T-helper 1 cell treated with Interleukin-12 subunit alpha and Interleukin-12 subunit beta and Interleukin-4 antibody, amounts not matched to agents 30 ng/mL and 1 ng/mL, for 36 hours (primary cell): ENCODE results near the gene CAPN13. TPM values are rescaled to one million over a fixed set of nuclear protein-coding genes. Genes with fewer than 3 reads are reported as not detected.

Experiments used
- intact Hi-C: fragments of 100-400 bp; cut with micrococcal nuclease; formaldehyde crosslinking; loops from one replicate; pipeline ENCODE4 v1.15.1; 2024
- total RNA-seq: library from RNA; stranded (reverse); gene quantifications from 2 replicates; pipeline ENCODE4 v1.2.3, GENCODE V29; 2022

Gene CAPN13
- total RNA-seq, 1 donor from 2014 or later = not detected

DNA sequence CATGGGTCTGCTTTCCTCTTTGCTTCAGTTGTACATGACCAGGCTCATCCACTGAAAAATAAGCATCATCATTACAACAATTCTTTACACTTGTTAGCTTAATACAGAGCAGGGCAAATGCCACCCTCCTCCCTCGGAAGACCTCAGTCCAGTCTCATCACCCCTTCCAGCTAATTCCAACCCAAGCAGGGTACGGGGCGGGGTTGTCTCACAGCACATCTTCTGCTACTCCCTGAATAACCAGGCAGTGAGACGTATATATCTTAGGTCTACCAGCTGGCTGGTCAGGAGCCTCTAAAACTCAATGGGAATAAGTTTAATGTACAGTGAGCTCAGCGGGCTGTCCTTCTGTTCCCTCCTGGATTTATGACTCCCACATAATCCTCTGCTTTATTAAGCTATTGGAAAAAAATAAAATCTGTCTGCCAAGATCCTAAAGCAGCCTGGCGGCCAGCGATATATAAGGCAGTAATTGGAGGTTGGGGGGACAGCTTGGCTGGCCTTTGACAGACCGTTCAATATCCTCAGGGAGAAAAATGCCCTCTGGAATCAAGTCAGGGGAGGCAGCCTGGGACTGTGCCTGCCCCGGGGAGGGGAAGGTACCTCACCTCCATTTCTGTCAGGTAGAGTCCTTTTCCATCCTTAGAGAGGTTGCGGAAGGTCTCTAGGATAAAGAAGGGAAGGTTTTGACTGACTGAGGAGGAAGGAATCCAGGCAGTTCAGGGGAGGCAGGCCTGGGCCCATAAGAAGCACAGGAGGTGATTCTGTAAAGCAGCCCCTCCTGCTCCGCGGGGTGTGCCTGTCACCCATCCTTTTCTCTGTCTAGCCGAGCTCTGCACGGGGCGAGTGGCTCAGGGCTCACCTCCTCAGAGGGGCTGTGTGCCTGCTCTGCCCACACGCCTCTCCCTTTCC lies 76.3 kb downstream of the CAPN13 start:
- intact Hi-C loops = no loop called here

DNA sequence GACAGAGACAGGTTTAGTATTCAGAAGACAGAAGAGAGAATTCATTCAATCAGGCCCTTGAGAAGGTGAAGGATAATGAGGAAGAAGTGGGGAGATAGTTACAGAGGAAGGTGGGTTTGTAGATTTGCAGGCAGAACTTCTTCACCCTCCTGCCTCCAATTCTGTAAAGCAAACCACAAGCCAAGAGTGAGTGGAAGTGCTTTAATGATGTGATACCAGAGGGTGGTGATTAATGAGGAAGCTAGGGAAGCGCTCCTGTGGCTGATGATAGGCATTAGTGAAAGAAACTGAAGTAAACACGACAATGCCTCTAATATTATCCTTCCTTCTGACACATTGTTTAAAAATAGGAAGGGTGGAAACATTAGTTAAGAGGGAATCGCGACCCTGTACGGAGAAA lies 78.2 kb downstream of the CAPN13 start:
- intact Hi-C loops = no loop called here

GRCh38 chr2:30722936-30723725 lies 84.1 kb downstream of the CAPN13 start:
- intact Hi-C loops = no loop called here

DNA sequence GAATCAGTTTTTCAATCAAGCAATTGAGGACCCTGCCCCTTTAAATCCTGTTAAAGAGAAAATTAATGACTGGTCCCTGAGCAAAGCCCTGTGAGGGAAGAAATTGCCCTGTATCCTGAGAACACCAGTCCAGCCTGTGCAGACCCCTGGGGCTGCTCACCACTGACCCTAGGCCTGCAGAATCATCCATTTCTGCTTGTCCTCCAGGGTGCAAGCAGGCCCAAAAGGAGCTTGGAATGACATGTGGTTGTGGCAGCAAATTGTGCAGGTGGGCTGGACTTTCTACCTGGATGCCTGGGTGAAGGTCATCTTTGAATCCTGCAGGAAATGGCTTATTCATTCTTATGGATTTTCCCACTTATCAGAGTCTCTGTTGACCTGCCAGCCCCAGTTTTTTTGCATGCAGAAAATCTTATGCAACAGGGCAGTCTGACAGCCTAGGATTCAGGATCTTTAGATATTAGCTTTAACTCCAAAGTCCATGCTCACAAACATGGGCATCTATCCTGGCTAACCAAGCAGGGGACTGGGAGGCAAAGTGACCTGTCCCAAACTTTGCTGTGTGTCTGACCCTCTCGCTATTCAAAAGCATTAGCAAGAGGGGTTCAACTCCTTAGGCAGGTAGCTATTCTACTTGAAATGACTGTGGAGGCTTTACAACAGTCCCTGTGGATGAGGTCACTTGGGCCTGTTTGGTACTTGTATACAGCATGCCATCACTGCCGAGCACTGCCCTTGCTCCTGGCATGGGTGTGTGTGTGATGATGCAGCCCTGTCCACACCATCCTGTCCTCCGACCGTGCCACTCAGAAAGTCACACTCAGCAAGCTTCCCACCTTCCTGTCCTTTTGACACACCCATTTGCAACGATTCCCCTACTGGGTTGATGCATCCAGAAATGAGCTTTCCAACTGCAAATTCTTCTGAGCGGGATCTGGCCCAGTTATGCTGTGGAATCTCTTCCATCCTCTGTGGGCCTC lies 85.3 kb downstream of the CAPN13 start:
- intact Hi-C loops = no loop called here

DNA sequence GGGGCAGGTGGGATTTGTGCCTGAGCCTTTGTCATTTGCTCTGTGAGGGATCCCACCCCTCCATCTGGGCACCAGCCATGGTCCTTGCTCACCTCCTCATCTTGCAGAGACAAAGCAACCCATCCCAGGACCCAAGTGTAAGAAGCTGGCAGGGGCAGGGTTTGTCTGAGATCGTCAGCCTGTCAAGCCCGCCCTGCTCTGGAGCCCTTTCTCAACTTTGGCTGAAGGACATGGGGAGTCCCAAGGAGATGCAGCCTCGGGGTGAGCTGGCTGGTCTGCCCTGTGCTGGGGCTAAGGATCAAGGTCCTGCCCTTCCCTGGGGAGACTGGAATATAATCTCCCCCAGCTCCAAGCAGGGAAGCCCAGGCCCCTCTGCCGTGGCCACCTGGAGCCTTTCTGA lies 86.0 kb downstream of the CAPN13 start:
- intact Hi-C loops = no loop called here

DNA sequence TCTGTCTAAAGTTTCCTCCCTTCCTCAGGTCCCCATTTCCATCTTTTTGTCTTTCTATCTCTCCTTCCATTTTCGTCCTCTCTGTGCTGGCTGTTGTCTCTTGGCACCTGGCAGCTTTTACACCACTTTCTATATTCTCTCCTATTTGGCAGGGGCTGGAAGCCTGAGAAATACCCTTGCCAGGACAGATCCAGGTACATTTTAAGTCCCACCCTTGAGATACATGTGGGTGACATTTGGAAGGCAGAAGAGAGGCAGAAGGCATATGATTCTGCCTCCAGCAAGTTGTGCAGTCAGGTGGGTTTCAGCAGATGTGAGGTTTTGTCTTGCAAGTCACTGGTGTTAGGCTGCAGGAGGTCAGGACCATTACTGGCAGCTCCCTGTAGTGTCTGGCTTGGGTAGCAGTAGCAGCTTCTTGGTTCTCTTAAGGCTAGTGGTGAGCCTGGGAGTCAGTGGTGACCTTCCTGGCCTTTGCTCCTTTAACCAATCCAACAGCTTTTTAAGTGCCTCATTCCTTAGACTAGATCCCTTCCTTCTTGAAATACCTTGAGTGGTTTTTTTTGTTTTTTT lies 90.1 kb downstream of the CAPN13 start:
- intact Hi-C loops = no loop called here

DNA sequence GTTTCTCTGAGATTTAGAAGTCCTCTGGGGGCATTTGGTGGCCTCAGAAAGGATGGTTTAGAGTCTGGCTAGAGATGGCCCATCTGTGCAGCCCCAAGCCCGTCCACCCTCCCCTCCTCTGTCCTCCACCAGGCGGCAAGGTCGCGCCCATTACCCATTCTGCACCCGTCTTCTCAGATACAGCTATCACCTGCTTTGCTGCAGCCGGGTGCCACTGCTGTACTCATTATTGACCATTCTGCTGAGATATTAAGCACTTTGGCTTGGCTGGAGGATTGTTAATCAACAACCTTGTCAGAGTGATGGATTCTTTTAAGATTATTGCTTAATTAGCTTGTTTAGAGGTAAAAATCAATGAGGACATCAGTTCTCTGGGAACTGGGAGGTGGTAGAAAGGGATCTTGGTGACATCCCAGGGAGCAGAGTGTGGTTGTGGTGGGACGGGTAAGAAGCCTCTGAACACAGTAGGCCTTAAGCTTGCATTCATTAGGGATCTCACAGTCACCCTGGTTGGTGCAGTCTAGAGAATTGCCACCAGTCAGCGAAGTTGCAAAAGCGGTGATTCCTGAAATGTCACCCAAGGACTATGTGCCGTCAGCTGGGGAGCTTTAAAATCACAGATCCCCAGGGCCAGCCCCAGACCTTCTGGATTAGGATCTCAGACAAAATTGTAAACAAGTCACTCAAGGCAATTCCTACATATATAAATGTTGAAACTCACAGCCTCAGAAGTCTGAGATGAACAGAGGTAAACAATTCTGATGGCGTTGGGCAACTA lies 90.9 kb downstream of the CAPN13 start:
- intact Hi-C loops = no loop called here

- intact Hi-C loops = loop anchor here (1.0 to 5.0 kb wide), 6 partner anchors 378 to 1702 kb away; partner anchors contain the start of gene EHD3
Observed at GRCh38 chr2:30714811-30715709, 92.2 kb downstream of the CAPN13 start.

- intact Hi-C loops = loop anchor here (1.0 to 5.0 kb wide), 6 partner anchors 376 to 1704 kb away; partner anchors contain the start of gene EHD3
Observed at GRCh38 chr2:30713698-30714097, 93.5 kb downstream of the CAPN13 start.

DNA sequence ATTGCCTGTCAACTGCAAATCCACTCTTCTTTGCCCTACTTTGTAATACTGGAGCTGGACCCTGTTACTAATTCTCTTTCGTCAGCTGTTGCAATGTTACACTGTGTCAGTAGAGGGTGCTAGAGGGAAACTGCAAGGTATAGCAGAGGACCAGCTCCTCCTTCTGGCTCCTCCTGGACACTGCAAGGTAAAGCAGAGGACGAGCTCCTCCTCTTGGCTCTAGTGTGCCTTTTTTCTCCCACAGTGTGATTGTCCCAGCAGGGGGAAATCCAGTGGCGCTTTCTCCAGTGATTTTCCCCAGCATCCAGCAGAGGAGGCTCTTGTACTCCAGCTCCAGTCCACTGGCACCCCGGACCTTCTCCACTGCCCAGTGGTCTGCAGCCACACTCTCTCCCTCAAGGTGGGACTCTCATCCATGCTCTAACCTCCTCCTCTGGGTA lies 95.6 kb downstream of the CAPN13 start:
- intact Hi-C loops = loop anchor here (1.0 to 5.0 kb wide), 11 partner anchors 151 to 1706 kb away; partner anchors contain the start of genes LCLAT1 and SPAST

DNA sequence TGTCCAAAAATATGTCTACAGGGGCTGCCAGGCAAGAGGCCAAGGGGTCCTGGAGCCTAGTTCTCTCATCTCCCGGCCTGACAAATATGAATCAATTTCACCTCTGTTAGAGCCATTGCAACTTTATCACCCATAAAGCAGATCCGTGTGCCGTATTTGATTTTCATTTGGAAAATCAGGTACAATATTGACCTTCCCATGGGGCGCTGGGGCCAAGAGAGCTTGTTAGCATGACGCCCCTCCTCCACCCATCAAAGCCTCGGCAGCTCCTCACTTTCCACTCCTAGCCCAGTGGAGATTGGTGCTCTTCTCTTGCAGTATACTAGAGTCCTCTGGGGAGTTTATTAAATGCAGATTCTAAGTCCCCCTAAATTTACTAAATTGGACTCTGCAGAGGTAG lies 96.8 kb downstream of the CAPN13 start:
- intact Hi-C loops = loop anchor here (2.0 to 5.0 kb wide), 5 partner anchors 264 to 1707 kb away; partner anchors contain the start of genes LCLAT1 and SPAST

DNA sequence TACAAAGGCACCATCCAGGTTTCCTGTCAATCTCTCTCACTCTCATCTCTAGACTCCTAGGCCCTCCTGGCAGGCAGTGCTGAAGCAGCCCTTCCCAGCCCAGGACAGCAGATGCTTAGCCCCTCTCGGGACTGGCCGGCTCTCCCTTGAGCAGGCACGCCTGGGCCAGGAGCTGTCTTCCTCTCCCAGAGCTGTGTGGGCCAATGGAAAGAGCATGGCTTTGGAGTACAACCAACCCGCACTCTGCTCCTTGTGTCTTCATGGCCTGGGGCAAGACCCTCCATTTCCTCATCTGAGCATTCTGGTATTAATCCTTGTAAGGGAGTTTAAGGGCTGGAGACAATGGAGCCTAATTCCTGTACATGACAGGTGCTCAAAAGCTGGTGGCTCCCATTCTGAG lies 97.2 kb downstream of the CAPN13 start:
- intact Hi-C loops = loop anchor here (2.0 to 5.0 kb wide), 5 partner anchors 263 to 1707 kb away; partner anchors contain the start of genes LCLAT1 and SPAST

DNA sequence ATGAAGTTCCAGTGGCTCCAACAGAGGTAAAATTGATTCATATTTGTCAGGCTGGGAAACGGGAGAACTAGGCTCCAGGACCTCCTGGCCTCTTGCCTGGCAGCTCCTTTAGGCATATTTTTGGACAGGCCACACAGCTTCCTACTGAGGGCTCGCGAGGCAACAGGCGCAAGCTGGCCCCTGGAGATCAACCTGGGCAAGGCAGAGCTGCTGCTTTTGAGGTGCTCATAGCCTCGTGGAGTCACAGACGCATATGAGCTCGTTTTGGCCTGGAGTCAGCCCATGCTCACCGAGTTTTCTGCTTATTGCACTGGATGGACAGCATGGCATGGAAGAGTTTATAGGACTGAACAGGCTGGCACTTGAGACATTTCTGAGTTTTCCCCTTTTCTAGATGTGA lies 97.7 kb downstream of the CAPN13 start:
- intact Hi-C loops = no loop called here

DNA sequence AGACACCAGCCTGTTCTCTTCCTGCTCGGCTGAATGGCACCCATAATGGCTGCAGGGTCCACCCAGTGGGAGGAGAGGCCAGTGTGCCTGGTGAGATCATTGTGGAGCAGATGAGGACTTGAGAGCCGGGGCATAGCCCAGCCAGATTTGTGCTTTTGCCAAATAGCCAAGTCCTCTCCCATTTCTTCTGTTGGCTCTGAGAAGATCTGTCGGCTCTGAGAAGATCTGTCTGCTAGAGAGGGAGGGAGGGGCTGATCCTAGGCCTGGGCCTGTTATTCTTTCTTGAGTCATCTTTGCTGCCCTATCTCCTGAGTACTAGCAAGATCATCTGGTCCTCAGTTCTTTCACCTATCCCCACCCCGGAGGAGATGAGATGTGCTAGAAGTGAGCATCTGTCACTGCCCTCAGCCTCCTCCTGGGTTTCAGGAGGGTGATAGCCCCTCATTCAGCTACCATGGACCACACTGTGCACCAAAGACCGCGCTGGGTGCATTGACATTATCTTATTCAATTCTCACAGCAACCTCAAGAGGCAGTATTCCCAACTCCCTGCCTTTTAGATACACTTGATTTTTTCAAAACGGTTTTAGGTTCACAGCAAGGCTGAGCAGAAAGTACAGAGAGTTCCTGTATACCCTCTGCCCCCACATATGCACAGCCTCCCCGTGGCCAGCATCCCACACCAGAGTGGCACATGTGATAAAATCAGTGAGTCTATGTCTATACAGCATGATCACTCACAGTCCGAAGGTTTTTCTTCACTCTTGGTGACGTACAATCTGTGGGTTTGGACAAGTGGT lies 98.6 kb downstream of the CAPN13 start:
- intact Hi-C loops = no loop called here

- intact Hi-C loops = loop anchor here (1.0 kb wide), 3 partner anchors 499 to 616 kb away; no protein-coding TSS in a partner anchor
Observed at GRCh38 chr2:30707304-30707903, 99.8 kb downstream of the CAPN13 start.

- intact Hi-C loops = loop anchor here (1.0 kb wide), 3 partner anchors 498 to 615 kb away; no protein-coding TSS in a partner anchor
Observed at GRCh38 chr2:30706534-30707303, 100.5 kb downstream of the CAPN13 start.
